Stimulated activated CD4-positive, alpha-beta T cell treated with anti-CD3 and anti-CD28 coated beads, Interleukin-12 subunit alpha, Interleukin-12 subunit beta, amount 100 ng/mL, for 4 hours (primary cell): Measurements from ENCODE around the gene CLRN2.
"Not testable (repeated sequence)": the region's sequence is repeated elsewhere in the genome, so short reads cannot be mapped to it uniquely, and the experiment has no call there.

Experiments
- DNase-seq: peaks from one replicate; pipeline ENCODE4 v3.0.0-alpha.2; 2020

CLRN2 gene

DNA sequence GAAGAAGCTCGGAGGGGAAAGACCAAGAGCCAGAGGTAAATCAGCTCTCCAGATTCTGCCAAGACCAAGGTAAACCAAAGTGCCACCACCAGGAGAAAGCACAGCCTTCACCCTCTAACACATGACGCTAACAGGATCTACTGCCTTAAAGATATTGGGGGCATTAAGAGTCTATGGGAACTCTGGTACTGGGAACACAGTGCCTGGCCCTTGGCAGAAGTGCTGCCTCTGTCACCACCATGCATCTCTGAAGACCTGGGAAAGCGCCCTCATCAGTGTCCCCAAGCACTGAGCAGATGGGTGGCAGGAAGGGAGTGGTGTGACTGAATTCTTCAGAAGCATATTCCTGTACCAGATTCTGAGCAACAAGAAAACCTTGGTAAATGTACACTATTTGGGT lies 4.4 kb upstream of the CLRN2 start:
- no peak for DNase-seq

DNA sequence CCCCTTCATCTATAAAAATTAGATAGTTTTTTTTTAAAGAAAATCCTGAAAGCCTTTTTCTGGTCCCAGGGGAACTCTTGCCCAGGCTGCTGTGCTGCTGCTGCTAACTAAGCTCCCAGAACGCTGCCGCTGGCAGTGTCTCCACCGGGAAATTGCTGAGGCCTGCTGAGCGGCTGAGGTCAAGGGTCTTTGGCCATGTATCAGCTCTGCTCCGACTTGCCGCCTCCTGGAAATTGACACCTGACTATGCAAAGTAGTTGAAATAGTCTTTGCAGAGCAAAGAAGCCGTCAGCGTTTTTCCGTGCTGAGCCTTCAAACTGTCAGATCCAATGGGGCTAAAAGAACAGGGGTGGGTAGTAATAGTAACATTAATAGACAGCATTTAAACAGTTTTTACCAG lies 3.9 kb upstream of the CLRN2 start:
- DNase-seq: no peak

DNA sequence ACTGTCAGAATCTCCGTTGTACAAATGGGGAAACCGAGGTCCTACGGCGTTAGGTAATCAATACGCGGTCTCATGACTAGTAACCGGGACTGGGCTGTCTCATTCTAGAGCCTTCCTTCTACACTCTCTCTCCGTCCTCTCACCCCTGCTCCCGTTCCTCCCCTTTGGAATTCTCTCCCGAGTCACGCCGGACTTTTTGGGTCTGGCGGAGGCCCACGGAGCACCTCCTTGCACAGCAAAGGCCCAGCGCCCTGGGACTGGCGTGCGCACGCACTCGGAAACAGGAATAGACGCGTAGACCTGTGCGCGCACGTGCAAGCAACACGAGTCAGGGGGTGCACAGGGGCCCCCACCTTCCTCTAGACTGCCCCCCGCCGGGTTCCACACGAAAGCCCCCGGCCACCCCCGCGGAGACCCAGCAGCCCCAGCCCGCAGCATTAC lies 3.4 kb upstream of the CLRN2 start:
- DNase-seq: peak; percentile 62

DNA sequence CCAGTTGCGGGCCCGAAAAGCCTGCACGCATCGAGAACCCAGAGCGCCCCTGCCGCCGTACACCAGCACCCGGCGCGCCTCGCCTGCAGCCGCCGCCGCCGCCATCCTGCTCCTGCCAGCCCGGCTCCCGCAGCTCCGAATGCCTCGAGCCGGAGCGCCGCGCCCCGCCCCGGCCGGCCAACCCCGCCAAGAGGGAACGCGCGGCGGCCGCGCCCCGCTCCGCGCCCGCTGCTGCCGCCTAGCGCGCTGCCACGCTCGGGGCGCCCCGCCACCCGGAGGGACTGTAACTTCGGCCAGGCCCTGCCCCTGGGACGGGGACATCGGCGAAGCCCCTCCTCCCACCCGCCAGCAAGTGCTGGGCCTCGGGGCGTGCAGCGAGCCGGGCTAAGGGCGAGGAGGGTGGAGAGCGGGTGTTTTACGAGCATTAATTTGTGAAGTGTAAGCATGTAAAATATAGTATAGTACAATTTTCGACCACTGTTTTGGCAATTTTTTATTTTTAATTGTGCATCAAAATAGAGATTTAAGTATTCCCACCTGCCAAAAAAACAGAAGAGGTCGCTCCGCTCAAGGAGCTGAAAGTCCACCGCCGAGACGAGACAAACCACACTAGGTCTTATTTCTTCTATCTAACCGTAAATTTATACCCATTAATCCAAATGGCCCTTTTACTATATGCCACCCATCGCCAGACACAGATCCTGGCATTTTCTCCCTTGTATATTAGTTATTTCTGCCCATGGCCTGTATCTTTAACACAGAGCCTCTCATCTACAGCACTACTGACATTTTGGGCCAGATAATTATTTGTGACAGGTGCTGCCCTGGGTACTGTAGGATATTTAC lies 2.8 kb upstream of the CLRN2 start, which contains the start of gene QDPR:
Gene QDPR, minus strand, starts transcription at position 141 of the 846 bp plus-strand sequence. Its CDS starts 36 bp downstream, at position 105.
- DNase-seq: peak; percentile 74

DNA sequence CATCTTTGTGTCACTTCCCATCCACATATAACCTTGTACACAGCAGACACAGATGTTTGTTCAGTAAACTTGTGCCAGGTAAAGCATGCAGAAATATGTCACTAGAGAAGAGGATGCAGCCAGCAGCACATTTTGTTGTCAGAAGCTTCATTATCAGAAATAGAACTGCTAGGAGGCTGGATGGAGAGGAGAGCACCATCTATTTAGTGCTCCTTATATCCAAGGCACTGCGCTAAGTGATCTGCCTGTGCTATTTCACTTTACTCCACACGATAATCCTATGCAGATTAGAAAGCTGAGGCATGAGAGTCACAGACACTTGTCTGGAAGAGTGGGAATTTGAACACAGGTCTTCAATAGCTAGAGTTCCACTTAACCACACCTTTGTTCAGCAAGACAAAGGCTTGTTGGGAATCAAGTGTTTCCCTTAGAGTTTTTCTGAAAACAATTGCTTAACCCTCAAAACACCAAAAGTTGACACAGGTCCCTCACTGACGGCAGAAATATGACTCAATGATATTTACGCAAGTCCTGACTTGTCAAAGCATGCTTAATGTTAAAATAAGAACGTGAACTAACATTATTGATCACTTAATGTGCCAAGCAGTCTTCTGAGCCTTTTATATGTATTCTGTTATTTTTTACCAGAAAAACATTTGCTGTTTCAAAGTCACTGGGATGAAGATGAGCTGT lies 1.8 kb upstream of the CLRN2 start:
- no peak for DNase-seq

DNA sequence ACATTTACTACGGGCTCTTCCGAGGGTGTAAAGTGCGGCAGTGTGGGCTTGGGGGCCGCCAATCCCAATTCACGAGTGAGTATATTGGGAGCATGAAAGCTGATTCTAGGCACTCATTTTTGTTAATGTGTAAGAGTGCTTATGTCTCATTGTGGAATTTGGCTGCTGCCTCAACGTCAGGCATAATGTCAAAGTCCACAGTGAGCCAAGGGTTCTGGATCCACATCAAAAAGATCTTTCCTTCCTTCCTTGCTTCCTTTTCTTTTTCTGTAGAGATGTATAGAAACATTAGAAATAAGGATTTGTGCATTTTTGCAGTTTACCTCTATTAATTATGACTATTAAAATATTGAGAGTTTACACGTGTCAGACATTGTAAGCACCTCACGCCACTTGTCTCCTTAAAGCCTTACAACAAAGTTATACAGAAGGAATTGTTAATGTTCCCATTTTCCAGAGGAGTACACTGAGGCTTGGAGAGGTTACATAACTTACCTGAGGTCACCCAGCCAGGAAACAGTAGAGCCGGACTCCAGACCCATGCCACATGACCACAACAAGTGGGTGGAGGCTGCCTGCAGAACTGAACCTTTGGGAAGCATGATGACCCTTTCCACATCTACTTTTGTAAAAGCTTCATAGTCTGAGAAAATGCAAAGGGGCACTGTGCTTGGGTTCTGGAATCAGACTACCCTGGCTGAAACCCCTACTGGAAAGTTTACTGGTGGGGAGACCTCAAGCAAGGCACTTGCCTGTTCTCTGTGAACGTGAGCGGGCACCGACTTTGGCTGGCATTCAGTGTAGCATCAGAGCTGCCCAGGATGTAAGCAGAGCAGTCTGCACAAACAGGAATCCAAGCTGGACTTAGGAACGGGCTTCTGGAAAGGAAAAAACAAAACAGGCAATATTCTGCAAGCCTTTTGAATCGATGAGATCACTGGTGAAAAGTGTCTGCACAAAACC lies 761 bp downstream of the CLRN2 start:
- DNase-seq: no peak

DNA sequence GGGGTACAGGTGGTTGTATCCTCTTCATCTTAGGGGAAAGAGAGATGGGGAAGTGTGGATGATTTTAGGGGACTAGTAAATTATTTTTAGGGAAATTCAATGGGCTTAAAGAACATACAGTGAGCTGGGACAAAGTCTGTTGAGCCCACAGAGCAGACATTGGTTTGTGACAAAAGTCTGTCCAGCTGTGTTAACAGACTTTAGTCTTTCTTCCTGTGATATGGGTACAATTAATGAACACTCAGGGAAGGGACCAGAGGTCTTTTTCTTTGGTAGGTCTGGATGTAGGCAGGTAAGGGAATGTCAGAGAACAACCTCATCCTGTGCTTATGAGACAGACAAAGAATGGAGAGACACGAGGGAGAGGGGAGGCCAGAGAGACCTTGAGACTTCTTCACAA lies 2.0 kb downstream of the CLRN2 start:
- no peak for DNase-seq

DNA sequence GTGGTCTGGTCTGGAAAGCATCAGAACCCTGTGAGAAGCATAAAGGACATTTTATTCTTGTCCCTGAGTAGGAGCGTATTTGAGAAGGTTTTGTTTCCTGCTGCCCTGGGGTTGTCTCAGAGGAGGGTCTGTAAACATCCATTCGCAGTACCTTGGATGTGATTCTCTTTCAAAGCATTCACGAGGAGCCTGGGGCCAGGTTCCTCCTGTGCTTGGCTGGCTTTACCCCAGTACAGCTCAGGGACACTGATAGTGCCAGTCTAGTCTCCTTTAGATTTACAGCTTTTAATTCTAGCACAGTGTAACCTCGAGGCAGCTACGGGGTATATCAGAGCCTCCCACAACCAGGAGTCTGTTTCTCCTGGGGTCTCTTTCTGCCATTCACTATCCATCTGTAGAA lies 2.7 kb downstream of the CLRN2 start:
- no peak for DNase-seq

DNA sequence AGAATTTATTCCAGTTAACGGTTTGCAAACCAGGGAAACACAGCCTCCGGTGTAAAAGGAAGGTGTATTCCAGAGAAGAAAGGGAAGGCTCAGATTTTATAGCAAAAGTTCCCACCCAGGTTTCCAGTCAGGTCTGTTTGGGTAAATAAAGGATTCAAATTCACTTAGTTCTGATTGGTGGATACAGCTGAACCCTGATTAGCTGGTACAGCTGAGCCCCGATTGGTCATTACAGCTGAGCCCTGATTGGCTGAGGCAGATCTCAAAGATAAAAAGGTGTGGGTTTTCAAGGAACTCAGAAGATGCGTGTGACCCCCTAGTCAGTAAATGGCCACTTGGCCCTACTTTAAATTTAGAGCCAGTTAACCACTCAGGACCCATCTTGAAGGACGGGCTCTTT lies 6.6 kb downstream of the CLRN2 start:
- DNase-seq: no peak

DNA sequence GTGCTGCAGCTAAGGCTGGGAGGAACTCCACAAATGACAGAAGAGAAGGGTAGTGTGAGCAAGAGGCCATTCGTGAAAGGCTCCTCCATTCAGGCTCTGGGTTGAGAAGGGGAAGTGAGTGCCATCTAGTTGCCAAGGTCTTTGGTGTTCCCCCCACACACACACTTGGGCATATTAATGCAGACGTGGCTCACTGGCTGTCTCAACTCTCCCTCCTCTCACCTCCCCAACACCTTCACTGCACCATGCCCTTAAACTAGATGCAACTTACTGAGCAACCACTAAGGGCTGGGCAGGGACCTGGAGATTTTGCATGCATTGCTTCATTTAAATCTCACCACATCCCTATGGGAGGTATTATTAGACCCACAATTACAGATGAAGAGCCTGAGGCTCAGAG lies 8.7 kb downstream of the CLRN2 start:
- DNase-seq: no peak

DNA sequence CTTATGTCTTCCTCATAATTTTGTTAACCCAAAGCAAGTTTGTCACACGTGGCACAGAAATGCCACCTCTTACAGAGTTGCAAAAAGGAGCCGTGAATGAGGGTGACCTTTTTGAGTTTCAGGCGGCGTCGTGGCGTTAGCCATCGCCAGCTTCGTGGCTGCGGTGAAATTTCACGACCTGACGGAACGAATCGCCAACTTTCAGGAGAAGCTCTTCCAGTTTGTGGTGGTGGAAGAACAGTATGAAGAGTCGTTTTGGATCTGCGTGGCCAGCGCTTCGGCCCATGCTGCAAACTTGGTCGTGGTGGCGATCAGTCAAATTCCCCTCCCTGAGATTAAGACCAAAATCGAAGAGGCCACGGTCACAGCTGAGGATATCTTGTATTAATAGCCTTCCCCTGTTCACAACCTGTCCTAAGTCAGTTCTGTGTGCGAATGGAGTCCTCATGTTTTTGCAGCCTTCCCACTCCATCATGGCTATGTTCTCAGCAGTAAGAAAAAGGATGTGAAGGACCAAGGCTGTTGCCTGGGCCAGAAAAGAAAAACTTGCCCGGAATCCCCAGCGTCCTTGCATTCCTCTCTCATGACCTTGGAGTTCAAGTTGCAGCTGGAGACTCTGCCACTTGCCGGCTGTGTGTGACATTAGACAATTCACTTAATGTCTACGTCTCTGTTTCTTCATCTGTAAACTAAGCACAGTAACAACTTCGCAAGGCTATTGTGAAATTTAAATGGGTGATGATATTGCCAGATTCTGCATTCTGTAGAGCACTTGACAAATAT lies 11.9 kb downstream of the CLRN2 start:
- no peak for DNase-seq

DNA sequence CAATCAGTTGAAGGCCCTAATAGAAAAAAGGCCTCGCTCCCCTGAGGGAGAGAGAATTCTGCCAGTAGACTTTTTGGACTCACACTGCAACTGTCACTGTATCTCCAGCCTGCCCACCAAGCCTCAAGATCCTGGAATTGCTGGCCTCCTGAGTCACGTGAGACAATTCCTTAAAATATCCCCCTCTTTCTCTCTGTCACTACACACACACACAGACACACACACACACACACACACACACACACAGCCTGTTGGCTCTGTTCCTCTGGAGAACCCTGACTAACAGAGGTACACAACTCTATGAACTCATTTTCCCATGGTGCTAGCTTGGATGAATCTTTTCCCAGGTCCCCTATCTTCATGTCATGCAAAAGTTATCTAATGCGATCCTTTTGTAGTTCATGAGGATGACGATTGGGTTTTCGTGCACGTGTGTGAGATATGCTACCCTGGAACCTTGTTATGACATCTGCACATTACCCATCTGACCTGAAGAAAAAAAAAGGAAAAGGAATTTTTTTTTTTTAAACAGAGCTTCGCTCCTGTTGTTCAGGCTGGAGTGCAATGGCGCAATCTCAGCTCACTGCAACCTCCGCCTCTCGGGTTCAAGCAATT lies 13.7 kb downstream of the CLRN2 start:
- no peak for DNase-seq

DNA sequence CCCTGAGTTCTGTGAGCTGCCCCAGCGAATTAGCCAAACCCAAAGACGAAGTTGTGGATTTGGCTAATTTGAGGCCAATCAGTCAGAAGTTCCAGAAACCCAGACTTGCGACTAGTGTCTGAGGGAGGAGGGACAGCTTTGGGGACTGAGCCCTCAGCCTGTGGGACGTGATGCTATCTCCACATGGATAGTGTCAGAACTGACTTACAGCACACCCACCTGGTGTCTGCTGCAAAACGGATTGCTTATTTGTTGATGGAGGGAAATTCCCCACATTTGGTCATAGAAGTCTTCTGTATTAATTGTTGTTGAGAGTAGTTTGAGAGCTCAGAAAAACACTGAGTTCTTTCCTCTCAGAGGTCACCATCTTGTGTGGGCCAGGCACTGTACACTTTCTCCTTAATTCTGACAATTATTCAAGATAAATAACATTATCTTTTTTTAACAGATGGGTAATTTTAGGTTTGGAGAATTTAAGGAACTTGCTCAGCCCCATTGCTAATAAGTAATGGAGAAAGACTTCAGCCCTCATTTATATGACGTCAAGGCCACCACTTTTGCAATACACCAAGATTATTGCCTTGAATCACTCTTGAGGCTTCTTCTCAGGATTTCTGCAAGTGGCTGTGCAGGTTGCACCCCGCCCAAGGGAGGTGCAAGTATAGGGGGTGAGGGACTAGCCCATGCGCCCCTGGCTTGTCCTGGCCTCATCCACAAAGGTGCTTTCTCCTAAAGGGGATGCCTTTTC lies 16.7 kb downstream of the CLRN2 start:
- DNase-seq: no peak

DNA sequence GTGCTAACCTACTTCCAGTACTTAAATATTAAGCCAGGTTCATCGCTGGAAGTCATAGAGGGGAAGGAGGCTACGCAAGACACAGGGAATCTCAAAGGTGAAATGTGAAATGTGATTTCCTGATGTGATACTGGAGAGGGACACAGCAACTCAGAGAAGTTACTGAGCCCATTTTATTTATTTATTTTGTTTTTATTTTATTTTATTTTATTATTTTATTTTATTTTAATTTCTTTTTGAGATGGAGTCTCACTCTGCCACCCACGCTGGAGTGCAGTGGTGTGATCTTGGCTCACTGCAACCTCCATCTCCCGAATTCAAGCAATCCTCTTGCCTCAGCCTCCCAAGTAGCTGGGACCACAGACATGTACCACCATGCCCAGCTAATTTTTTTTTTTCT lies 19.7 kb downstream of the CLRN2 start:
- DNase-seq: no peak

DNA sequence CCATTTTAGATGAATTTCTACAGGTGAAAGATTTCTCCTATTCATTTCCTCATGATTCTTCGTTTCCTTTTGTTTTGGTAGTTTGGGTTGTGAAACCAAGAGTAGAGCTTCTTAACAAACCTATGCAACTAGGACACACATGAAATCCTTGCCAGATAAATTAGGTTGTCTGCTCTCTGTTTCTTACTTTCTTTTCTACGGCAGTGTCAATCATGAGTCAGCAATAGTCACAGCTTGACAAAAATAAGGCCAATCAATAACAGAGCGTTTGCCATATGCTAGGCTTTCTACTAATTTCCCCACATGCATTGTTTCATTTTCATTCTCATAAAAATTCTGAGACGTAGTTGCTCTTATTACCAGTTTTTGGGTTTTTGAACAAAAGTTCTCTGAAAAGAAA lies 20.3 kb downstream of the CLRN2 start:
- no peak for DNase-seq

DNA sequence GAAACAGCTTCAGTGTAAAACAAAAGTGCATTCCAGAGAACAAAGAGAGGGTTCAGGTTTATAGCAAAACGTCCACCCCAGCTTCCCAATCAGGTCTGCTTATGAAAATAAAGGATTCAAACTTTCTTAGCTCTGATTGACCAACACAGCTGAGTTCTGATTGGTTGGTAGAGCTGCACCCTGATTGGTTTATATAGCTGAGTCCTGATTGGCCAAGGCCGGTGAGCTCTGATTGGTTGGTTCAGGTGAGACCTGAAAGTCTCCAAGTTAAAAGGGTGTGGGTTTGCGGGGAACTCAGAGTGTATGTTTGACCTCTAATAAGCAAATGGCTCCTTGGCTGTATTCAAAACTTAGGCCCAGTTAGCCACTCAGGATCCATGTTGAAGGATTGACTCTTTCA lies 20.9 kb downstream of the CLRN2 start:
- DNase-seq: no peak

DNA sequence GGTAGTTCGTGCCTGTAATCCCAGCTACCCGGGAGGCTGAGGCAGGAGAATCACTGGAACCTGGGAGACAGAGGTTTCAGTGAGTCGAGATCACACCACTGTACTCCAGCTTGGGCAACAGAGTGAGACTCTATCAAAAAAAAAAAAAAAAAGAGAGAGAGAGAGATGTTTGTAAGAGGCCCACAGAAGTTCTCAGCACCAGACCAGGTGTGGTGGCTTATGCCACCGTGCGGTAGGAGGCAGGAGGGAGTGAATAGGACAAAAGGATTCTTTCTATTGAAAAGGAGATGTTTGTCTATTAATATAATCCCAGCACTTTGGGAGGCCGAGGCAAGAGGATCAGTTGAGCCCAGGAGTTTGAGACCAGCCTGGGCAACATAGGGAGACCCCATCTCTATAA lies 22.1 kb downstream of the CLRN2 start:
- DNase-seq: not testable (repeated sequence)

DNA sequence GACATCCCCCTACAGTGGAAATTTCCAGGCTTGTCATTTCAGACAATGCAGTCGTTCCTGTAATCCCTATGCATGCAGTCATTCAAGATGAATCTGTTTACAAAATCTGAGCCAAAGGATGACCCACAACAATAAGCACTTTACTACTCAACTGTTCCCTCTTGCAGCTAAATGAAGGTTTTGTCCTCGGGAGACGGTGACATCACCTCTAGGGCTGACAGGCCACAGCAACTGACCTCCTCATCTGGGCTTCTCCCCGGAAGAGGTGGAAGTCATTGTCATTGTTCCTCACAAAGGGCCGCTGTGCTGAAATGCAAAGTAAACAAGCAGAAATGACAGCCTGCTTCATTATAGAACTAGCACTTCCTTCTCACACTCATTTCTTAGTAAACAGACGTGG lies 29.2 kb downstream of the CLRN2 start:
- DNase-seq: no peak

DNA sequence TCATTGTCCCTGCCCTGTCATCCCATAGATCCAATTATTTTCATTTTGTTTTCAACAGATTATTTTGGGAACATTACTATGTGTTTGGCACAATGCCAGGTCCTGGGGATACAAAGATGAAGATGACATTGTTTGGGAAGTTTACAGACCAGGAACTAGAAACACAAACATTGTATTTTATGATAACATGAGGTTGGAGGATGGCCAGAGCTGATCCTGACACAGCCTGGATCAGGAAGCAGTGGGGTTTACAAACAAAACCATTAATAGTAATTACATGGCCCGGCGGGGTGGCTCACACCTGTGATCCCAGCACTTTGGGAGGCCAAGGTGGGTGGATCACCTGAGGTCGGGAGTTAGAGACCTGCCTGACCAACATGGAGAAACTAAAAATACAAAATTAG lies 29.9 kb downstream of the CLRN2 start:
- DNase-seq: no peak

DNA sequence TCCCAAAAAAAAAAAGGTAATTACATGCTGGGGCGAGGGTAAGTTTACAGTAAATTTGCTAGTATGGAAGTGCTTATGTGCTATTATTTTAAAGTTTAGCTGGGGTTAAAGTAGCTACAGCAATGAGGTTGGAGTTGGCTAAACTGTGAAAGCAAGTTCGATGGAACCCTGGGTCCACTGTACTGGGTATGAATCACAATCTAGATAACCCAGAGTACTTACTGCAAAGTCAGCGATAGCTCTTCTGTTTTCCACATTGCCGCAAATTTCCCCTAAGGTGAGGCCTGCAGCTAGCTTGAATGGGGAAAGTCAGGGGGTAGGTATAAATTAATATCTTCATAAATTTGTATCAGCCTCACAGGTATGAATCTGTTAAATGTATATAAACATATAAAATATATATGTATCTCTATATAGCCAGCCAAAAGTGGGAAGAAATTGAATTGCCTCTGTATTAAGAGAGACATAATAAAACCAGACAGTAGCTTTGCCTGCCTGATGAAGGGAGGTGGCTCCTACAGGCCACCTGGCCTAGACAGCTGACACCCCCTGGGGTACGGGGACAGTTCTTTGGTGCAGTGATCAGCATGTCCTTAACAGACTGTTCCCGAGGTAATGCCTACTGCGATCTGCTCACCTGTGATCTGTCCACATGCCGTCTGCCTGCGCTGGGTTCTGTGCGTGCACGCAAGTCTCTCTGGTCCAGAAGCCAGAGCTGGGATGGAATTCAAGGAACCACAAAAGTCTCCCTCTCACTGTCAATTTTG lies 30.6 kb downstream of the CLRN2 start:
- DNase-seq: no peak
